Frontal cortex (tissue), 4 donors: ENCODE results near the gene GRIK4. TPM values are rescaled to one million over a fixed set of nuclear protein-coding genes. Genes with fewer than 3 reads are reported as not detected.

Experiments used
- DNase-seq, 2 donors: peaks; one replicate each; pipeline ENCODE4 v3.0.0; 2012; ENCODE audit warnings: low spot score in 2 of 2
- FAIRE-seq: peaks from 2 replicates; lab custom pipeline; 2012; peaks lifted over from hg19 to GRCh38; lab: Jason Lieb, UNC
- total RNA-seq: library from RNA; depleted of rRNA; stranded (reverse); fragments of >200 nt; gene quantifications from one replicate; pipeline ENCODE4 v1.2.3, GENCODE V29; 2014
- donor health status: control.
- donor health status: control.
- donor health status: control.

GRIK4 gene
- total RNA-seq, 1 donor from 2014 or later: 3.3 TPM

DNA sequence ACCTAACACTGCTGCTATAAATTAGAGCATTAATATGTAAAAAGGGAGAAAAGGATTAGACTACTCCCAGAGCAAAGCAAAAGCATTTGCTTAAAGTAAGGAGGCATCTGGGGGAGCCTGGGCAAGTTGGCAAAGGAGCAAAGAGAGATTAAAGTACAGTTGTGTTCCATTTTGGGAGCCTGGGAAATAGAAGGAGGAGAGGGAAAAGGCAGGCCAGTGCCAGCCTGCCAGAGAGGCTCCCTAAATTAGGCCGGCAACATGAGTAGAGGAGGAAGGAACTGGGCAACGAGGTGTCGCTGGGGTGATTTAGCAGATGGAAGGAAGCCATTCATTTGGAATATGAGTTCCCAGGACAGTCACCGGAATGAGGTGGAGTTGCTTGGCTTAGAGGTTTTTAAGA is 326.1 kb downstream of the GRIK4 start:
- FAIRE-seq (no peak), DNase-seq (no peak)

GRCh38 chr11:120839201-120839600 is 327.7 kb downstream of the GRIK4 start:
- FAIRE-seq: no peak
- no peak for DNase-seq

DNA sequence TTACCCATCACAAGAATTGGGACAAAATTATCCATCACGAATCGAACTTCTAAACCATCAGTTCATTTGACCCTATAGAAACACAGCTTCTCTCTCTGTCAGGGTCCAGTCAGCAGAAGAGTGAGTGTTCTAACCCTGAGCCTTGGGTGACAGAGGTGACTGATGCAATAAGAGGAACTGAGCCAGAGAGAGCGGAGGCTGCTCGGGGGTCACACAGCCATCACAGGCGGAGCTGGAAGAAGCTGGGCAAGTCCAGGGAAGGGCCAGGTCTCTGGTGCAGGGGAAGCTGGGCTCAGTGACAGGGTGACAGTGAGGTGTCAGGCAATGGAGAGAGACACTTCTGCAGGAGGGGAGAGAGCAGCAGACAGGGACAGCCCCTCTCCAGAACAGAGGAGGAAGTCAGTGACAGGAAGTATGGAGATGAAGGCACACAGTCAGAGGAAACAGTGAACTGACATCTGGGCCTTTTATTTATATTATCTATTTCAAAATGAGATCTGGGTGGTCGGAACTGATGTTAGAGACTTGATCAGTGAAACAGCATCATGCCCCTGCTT is 328.4 kb downstream of the GRIK4 start:
- FAIRE-seq: no peak

DNA sequence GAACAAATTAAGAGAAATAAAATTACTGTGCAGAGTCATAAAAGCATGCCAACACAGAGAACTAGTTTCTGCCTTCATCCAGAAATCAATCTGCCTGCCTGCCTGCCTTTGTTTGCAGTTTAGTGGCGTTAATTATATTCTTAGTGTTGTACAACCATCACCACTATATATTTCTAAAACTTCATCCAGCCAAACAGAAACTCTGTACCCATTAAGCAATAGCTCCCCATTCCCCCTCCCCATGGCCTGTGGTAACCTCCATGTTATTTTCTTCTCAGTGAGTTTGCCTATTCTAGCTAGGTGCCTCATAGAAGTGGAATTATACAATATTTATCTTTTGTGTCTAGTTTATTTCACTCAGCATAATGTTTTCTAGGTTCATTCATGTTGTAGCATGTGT is 329.1 kb downstream of the GRIK4 start:
- DNase-seq (no peak), FAIRE-seq (no peak)

More for the DNA sequence above, 328.4 kb downstream of the GRIK4 start:
- DNase-seq: no peak

DNA sequence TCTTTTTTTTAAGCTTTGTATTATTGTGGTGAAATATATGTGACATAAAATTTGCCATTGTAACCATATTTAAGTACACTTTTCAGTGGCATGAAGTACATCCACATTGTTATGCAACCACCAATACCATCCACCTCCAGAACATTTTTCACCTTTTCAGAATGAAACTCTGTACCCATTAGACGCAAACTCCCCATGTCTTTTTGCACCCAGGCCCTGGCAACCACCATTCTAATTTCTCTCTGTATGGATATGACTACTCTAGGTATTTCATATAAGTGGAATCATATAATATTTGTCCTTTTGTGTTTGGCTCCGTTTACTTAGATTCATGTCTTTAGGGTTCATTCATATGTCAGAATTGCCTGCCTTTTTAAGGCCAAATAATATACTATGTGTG is 329.5 kb downstream of the GRIK4 start:
- FAIRE-seq (no peak), DNase-seq (no peak)

- DNase-seq: no peak
These were observed 330.6 kb downstream of the GRIK4 start for GRCh38 chr11:120842195-120842594.

GRCh38 chr11:120853435-120853834 is 341.9 kb downstream of the GRIK4 start:
- DNase-seq (no peak), FAIRE-seq (no peak)

More at GRCh38 chr11:120842195-120842594, 330.6 kb downstream of the GRIK4 start:
- FAIRE-seq: no peak

GRCh38 chr11:120854988-120855387 is 343.4 kb downstream of the GRIK4 start:
- FAIRE-seq: no peak
- DNase-seq: no peak

DNA sequence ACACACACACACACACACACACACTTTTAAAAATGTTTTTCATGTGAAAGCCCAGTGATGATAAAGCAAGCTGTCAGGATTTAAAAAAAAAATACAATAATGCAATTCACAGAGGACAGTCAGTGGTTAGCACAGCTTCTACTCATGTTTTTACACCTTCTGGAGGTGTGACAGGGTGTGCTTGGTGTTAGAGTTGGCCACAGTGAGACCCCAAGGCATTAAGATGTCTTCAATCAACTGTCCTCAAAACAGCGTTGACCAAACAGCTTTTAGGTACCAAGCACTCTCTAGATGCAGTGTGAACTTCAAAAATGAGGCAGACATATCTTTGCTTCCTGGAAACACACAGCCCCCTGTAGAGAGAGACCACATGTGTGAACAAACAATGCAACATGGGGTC is 346.0 kb downstream of the GRIK4 start:
- DNase-seq (no peak), FAIRE-seq (no peak)

DNA sequence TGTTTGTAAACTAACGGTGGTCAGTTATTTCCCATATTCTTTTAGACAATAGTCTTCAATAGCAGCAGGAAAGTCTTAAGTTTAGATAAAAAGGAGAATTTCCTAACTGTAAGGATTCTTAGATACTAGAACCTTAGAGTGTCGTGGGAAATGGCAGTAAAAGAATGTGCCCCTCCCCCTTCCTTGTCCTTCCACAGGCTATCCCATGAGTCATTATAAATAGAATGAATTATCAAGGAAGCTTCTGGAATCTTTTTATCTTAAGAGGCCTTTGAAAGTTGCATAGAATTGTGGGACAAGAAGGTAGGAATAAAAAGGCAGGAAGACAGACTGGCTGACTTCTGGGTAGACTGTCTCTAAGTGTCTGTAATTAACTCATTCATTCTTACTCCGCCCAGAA is 347.2 kb downstream of the GRIK4 start:
- DNase-seq: no peak
- FAIRE-seq: no peak

GRCh38 chr11:120859552-120860295 is 348.2 kb downstream of the GRIK4 start:
- FAIRE-seq (no peak), DNase-seq (no peak)

DNA sequence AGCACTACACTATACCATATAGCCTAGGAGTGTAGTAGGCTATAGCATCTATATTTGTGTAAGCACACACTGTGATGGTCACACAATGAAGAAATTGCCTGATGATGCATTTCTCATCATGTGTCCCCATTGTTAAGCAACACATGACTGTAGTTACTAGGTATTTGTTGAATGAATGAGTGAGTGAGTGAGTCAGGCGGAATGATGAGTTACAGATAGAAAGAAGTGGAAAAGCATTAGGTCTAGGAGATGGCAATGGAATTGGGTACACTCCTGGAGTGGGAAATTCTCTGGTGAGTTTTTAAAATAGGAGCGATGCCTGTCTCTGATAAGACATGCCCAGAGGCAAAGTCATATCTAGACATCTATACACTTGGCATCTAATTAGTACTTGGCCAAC is 351.8 kb downstream of the GRIK4 start:
- no peak for DNase-seq

DNA sequence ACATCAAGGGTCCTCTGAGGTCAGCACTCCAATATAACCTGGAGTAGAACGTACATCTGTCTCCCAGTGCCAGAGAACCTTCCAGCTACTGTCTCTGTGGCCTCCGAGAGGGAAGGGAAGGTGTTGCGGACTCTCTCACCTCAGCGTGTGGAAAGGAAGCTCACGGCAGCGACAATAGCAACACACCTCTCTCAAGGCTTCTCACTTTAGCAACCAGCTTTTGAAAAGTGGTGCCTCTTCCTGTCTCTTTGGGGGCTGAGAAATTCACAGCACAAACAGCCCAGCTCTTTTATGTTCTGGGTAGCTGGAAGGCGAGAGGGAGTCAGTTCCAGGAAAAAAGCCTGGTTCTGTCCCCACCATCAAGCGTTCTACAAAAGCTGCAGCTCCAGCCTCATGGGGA is 355.5 kb downstream of the GRIK4 start:
- DNase-seq: no peak
- no peak for FAIRE-seq

More for the DNA sequence above, 351.8 kb downstream of the GRIK4 start:
- no peak for FAIRE-seq

DNA sequence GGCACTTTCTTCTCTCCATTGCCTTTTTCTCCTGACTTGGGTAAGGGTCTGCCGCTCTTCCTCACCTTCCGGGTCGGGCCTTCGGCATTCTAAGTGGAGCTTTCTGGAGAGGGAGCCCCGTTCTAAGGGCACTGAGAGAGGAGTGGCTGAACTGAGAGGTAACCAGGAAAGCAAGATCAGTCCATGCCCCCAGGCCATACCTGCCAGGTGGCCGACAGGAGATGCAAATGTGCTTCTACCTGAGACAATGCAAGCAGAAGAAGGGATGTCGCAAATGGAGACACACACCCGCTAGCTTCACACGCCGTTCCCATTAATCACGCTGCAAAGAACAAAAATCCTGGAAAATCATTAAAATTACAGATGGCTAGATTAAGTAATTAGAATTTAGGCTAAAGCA is 356.0 kb downstream of the GRIK4 start:
- no peak for FAIRE-seq

DNA sequence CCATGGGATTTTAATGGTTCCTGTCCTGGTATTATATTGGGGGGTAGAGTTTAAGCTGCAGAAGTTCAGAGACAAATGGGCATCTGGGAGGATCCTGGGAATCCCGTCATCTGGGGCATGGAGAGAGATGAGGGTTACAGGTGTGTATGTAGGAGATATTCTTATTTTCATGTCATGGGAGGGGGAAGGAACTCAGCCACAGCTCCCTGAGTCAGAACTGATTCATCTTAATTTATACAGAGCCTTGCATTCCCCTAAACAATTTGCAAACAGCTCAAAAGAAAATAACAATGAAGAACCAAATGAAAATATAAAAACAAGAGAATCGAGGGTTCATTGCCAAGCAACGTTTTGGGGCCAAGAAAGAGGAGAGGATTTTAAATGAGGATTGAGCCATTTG is 356.4 kb downstream of the GRIK4 start:
- DNase-seq: no peak
- no peak for FAIRE-seq

More for the DNA sequence above, 356.0 kb downstream of the GRIK4 start:
- no peak for DNase-seq

DNA sequence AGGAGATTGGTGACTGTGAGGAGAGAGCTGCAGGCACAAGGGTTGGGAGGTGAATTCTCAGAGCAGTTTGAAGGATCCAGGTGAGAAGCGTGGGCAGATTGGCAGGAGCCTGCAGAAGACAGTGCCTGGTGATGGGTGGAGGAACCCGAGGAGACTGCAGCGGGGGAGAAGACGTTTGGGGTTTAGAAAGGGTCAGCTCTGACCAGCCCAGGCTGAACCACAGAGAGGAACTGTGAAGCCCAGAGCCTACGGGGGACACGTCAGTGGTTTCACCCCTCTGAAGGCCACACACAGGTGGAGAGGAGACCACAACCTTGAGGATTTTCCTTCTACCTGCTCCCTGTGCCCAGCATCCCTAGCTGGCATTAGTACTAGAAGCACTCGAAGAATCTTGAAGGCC is 357.5 kb downstream of the GRIK4 start:
- FAIRE-seq (no peak), DNase-seq (no peak)

- no peak for DNase-seq
- no peak for FAIRE-seq
These were observed 358.0 kb downstream of the GRIK4 start for GRCh38 chr11:120869516-120870011.

DNA sequence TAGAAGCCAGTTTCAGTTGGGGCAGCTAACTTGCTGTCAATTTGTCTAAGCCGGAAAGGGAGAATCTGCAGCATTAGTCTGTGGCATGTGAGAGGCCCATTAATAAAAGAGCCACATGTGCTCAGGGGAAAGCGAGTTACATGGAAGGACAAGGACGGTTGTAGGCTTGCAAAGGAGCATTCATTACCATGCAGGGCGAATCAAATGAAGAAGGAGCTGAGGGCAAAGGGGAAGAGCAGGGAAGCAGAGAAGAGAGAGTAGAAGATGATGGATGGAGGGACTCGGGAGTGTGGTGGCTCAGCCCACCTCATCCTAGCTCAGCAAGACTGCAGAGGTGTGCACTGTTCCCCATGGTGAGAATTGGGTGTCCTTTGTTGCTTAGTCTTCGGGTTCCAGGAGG is 359.6 kb downstream of the GRIK4 start:
- FAIRE-seq: no peak
- no peak for DNase-seq

DNA sequence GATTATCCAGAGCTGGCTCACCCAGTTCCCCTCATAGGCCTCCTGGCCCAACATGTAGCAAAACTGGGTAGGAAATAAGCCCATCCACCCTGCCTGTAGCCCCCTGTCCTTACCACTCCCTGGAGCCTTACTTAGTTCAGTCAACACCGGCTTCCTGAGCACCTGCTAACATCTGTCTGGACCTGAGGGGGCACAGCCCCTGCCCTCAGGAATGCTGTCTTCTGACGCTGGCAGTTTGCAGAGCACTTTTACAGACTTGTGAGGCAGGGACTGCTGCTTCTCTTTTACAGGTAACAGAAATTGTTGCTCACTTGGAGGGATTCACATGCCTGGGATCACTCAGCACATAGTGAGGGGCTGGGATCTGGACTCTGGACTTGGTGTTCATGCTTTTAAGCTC is 360.4 kb downstream of the GRIK4 start:
- FAIRE-seq: no peak

DNA sequence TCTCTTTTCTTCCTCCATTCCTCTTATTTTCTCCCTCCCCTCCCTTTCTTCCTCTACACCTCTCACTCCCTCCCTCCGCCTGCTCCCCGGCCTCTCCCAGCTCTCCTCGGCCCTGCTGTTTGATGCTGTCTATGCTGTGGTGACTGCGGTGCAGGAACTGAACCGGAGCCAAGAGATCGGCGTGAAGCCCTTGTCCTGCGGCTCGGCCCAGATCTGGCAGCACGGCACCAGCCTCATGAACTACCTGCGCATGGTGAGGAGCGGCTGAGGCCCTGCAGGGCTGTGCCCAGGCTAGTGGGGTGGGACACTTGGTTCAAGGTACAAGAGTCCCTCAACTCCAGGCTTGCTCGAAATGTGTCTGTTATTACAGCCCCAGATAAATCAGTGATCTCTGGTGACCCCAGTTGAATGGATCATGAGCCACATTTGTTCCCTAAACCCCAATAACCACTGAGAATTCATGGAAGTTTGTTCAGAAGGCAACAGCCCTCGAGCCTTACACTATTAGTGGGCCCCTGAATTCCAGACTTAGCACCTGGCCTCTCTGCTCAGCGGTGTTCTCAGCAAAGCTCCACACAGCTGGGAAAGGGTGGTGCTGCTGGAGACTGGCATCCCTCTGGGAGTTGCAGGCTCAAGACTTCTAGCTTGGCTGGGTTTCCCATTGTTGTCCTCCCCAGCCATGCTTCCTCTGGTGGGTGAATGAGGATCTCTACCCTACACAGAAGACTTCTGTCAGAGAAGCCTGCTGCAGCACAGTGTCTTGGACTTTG is 362.6 kb downstream of the GRIK4 start:
- FAIRE-seq (no peak), DNase-seq (no peak)

More for the DNA sequence above, 360.4 kb downstream of the GRIK4 start:
- DNase-seq: no peak

- DNase-seq: no peak
- FAIRE-seq: no peak
These were observed 364.4 kb downstream of the GRIK4 start for GRCh38 chr11:120875986-120876385.
